ENCODE results near the gene SPEM2.

The SPEM2 gene

GRCh38 chr17:7403977-7404736 is 21.3 kb upstream of the SPEM2 start, which contains the start of gene TMEM256:
TMEM256 (minus strand) TSS chr17:7404097; CDS start chr17:7404084, 13 bp downstream.
- peak; percentile 99 for DNase-seq

GRCh38 chr17:7404737-7405349 is 20.6 kb upstream of the SPEM2 start:
- peak in 3 of 4 experiments; percentile 8 to 64 (median 14) for DNase-seq

GRCh38 chr17:7405350-7406234 is 19.8 kb upstream of the SPEM2 start:
- DNase-seq: no peak

- DNase-seq: no peak
These were observed 19.1 kb upstream of the SPEM2 start for GRCh38 chr17:7406235-7406825.

- DNase-seq: no peak
These were observed 18.3 kb upstream of the SPEM2 start for GRCh38 chr17:7407082-7407481.

GRCh38 chr17:7407485-7408251 is 17.7 kb upstream of the SPEM2 start, which contains the start of gene NLGN2:
NLGN2 (plus strand) TSS chr17:7407845; CDS start chr17:7408256, 411 bp downstream.
- DNase-seq: no peak

- peak in 2 of 4 experiments; percentile 36 to 50 for DNase-seq
These were observed 17.1 kb upstream of the SPEM2 start for GRCh38 chr17:7408252-7408727.

GRCh38 chr17:7408863-7409262 is 16.6 kb upstream of the SPEM2 start:
- no peak for DNase-seq

GRCh38 chr17:7409716-7410115 is 15.7 kb upstream of the SPEM2 start:
- no peak for DNase-seq

- DNase-seq: no peak
These were observed 14.6 kb upstream of the SPEM2 start for GRCh38 chr17:7410634-7411426.

GRCh38 chr17:7411427-7411750 is 14.0 kb upstream of the SPEM2 start:
- no peak for DNase-seq

GRCh38 chr17:7413346-7413985 is 11.9 kb upstream of the SPEM2 start:
- no peak for DNase-seq

- no peak for DNase-seq
These were observed 10.6 kb upstream of the SPEM2 start for GRCh38 chr17:7414837-7415236.

- DNase-seq: no peak
These were observed 9.6 kb upstream of the SPEM2 start for GRCh38 chr17:7415784-7416183.

- no peak for DNase-seq
These were observed 9.1 kb upstream of the SPEM2 start for GRCh38 chr17:7416323-7416722.

GRCh38 chr17:7417056-7417655 is 8.3 kb upstream of the SPEM2 start:
- DNase-seq: no peak

GRCh38 chr17:7418472-7419152 is 6.8 kb upstream of the SPEM2 start:
- DNase-seq: no peak

- no peak for DNase-seq
These were observed 5.4 kb upstream of the SPEM2 start, which contains the start of gene SPEM1 for GRCh38 chr17:7419819-7420610. SPEM1 (plus strand) TSS chr17:7420324; CDS start chr17:7420385, 61 bp downstream.

Data from suppressor macrophage (primary cell).